ENCODE measurements around the gene HRNR. TPM values are rescaled to one million over a fixed set of nuclear protein-coding genes. Genes with fewer than 3 reads are reported as not detected.
"Not testable (repeated sequence)": the region's sequence is repeated elsewhere in the genome, so short reads cannot be mapped to it uniquely, and the experiment has no call there.

The HRNR gene
- total RNA-seq (ENCODE audit: low replicate concordance), result not detected in 2 replicates

DNA sequence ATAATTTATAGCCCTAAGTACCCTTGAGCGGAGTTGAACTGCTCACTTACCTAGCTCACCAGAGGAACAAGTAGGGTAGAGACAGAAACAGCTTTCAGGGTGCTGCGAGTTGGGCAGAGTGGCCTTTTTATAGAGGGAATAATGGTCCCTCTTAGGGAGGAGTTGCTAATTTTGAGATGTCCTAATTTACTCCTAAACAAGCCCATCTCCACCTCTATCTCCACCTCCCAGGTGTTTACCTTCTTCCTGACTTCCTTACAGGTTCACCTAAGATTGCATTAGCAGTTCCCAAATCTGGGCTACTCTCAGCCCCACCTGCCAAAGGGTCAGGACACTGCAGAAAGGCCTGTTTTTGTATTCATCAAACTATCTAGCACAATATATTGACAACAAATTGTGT, at the start of gene HRNR:
HRNR (minus strand) TSS at position 101 of the 400 bp plus-strand sequence. CDS start 940 bp downstream, outside the sequence.
- TF ChIP-seq, protein P1, sequence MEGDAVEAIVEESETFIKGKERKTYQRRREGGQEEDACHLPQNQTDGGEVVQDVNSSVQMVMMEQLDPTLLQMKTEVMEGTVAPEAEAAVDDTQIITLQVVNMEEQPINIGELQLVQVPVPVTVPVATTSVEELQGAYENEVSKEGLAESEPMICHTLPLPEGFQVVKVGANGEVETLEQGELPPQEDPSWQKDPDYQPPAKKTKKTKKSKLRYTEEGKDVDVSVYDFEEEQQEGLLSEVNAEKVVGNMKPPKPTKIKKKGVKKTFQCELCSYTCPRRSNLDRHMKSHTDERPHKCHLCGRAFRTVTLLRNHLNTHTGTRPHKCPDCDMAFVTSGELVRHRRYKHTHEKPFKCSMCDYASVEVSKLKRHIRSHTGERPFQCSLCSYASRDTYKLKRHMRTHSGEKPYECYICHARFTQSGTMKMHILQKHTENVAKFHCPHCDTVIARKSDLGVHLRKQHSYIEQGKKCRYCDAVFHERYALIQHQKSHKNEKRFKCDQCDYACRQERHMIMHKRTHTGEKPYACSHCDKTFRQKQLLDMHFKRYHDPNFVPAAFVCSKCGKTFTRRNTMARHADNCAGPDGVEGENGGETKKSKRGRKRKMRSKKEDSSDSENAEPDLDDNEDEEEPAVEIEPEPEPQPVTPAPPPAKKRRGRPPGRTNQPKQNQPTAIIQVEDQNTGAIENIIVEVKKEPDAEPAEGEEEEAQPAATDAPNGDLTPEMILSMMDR (IDR thresholded peaks at IDR 0.05; ENCODE audit: insufficient read depth, low read length), result no peak
- no peak for DNase-seq (ENCODE audit: low read depth)
- H3K4me3 ChIP-seq (ENCODE audit: low read depth, low read length), result no peak within 1 kb of the TSS

DNA sequence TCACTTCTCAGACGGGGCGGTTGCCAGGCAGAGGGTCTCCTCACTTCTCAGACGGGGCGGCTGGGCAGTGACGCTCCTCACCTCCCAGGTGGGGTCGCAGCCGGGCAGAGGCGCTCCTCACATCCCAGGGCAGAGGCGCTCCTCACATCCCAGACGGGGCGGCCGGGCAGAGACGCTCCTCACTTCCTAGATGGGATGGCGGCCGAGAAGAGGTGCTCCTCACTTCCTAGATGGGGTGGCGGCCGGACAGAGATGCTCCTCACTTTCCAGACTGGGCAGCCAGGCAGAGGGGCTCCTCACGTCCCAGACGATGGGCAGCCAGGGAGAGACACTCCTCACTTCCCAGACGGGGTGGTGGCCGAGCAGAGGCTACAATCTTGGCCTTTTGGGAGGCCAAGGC, 32.4 kb upstream of the HRNR start:
- not testable (repeated sequence) for H3K4me3 ChIP-seq (ENCODE audit: low read depth, low read length); DNase-seq (ENCODE audit: low read depth)

DNA sequence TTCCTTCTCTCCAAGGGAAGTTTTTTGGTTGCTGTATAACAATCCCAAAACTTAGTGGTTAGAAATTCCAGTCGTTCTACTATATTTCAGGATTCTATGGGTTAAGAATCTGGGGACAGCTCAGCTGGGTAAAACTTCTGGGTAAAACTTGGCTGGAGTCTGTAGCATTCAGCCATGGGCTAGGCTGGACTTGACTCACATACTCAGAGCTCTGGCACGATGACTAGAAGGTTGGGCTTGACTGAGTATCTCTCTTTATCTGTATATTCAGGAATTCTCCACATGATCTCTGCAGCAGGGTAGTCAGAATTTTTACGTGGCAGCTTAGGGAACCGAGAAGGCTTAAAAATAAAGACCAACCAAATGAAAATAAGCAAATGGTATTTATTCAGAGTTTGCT, 28.2 kb upstream of the HRNR start:
- DNase-seq (ENCODE audit: low read depth), result peak; percentile 64
- H3K4me3 ChIP-seq (ENCODE audit: low read depth, low read length), result no peak overlapping the region
- TF ChIP-seq, protein P1 (IDR thresholded peaks at IDR 0.05; ENCODE audit: insufficient read depth, low read length), result no peak

DNA sequence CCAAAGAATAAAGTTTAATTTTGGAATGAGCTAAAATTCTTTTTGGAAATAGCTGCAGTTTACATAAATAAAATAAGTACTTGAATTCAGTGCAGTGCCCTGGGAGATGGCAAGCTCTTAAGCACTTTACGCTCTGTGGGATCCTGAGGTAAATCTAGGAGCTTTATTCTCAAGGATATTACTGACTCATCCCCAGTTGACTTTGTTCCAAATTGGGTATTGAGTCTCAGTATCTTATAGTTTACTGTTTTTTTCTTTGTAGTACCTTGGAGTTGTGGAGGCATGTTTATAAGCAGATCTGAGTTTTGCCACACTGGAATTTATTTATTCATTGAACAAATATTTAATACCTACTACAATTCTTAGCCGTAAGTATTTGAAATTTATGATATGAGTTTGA, 27.4 kb upstream of the HRNR start:
- TF ChIP-seq, protein P1 (IDR thresholded peaks at IDR 0.05; ENCODE audit: insufficient read depth, low read length), result no peak
- peak; percentile 11 for DNase-seq (ENCODE audit: low read depth)
- H3K4me3 ChIP-seq (ENCODE audit: low read depth, low read length), result no peak overlapping the region

DNA sequence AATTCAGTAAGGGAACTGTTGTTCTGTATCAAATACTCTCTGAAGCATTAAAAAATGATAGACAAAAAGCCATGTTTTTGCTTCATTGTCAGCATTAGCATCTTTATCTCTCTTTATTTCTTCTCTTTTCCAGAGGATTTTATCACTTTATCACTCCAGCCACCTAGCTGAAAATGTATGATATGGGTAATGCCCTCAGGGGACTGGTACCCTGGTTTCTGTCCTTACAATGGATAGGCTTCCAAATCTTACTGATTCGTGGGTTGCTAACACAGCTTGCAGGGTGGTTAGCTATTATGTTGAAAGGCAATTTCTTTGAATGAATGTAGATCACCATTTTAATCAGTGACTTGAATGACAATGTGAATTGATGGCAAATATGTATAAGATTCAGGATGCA, 23.3 kb upstream of the HRNR start:
- no peak for DNase-seq (ENCODE audit: low read depth)
- no peak overlapping the region for H3K4me3 ChIP-seq (ENCODE audit: low read depth, low read length)
- TF ChIP-seq, protein P1 (IDR thresholded peaks at IDR 0.05; ENCODE audit: insufficient read depth, low read length), result no peak

DNA sequence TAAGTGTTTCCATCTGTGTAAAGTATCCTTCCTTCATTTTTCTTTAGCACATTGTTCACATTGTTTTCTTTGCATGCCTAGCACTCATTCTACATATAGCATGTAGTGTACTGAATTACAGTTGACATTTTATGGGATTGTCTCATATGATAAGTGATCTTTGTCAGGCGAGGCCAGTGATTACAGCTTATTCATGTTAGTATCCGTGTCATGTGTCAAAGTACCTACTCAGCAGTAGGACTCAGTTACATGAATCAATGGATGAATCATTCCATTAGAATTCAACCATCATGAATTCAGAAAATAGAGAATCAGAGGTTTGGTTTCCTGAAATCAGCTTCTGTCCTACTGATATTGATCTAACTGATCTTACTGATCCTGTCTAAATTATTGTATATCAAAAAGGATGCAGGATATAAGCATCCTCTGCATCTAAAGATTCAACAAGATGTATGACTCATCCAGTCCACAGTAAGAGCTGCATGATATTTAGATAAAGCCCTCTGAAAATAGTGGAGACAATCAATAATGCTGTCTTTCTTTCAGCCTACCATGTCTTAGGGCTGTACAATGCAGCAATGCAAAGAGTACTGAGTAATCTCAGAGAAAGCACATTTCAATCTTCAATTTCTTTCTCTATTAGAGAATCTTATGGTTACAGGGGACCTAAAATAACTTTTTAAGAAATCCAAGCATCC, 20.7 kb upstream of the HRNR start:
- H3K4me3 ChIP-seq (ENCODE audit: low read depth, low read length), result no peak overlapping the region
- TF ChIP-seq, protein P1 (IDR thresholded peaks at IDR 0.05; ENCODE audit: insufficient read depth, low read length), result no peak
- DNase-seq (ENCODE audit: low read depth), result no peak

DNA sequence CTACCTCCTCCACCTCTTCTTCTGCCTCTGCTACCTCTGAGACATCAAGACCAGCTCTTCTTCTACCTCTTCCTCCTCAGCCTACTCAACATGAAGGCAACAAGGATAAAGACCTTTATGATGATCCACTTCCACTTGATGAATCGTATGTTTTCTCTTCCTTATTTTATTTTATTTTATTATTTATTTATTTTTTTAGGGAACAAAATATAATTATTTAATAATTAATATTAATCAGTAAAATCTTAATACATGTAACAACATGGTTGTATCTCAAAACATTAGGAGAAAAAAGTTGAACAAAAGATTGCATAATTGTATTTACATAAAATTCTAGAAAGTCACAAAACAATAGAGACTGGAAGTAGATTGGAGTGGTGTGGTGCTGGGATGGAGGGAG, 13.1 kb upstream of the HRNR start:
- TF ChIP-seq, protein P1 (IDR thresholded peaks at IDR 0.05; ENCODE audit: insufficient read depth, low read length), result no peak
- H3K4me3 ChIP-seq (ENCODE audit: low read depth, low read length), result no peak overlapping the region
- no peak for DNase-seq (ENCODE audit: low read depth)

Data from fibroblast of the aortic adventitia (primary cell).